A549 (cell line): Measurements from ENCODE around the gene TIMM44.
"Not testable (repeated sequence)": the region's sequence is repeated elsewhere in the genome, so short reads cannot be mapped to it uniquely, and the experiment has no call there.

Experiments used
- BCL3 ChIP-seq: fragments of >200 bp; sonication (Bioruptor Twin); formaldehyde crosslinking; IDR thresholded peaks from 3 replicates; pipeline ENCODE4 v1.6.1; 2016
- CHD2 ChIP-seq: fragments of 150-350 bp; IDR thresholded peaks from 2 replicates; pipeline ENCODE4 v1.6.1; 2014; ENCODE audit warnings: low read length; ENCODE audit not compliant: partially characterized antibody
- CTCF ChIP-seq: fragments of >200 bp; sonication (Bioruptor Twin); formaldehyde crosslinking; IDR thresholded peaks from 3 replicates; pipeline ENCODE4 v1.5.1; 2016
- POLR2A ChIP-seq: IDR thresholded peaks from 2 replicates; pipeline ENCODE4 v1.6.1; 2012; ENCODE audit warnings: mild to moderate bottlenecking, low read length
- ZC3H11A ChIP-seq: fragments of 450-650 bp; IDR thresholded peaks from 2 replicates; pipeline ENCODE4 v1.6.1; 2014; ENCODE audit warnings: antibody characterized with exemption, mild to moderate bottlenecking
- TF ChIP-seq, protein P1 (sequence below): fragments of 200-600 bp; sonication (generic); IDR thresholded peaks from 2 replicates; pipeline ENCODE4 v1.6.1; 2016; ENCODE audit warnings: antibody characterized with exemption, mild to moderate bottlenecking, moderate library complexity
- TF ChIP-seq, protein P2 (sequence below): IDR thresholded peaks from 2 replicates; pipeline ENCODE4 v1.6.1; 2012; ENCODE audit warnings: low read depth, borderline replicate concordance

DNA sequence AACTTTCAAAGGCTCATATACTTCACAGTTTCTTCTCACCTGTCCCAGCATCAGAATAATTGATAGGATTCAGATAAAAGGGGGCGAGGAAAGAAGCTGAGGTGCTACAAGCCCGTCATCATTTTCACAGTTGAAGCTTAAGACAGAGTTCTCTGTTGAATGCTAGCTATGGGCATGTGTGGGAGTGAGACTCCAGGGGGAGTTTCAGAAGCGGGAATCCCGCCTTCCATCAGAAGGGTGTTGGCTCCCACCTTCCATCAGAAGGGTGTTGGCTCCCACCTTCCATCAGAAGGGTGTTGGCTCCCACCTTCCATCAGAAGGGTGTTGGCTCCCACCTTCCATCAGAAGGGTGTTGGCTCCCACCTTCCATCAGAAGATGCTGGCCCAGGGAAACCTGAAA, 17.6 kb upstream of the TIMM44 start:
- TF ChIP-seq CTCF, CHD2, BCL3, POLR2A, ZC3H11A: not testable (repeated sequence)
- TF ChIP-seq, protein P1, sequence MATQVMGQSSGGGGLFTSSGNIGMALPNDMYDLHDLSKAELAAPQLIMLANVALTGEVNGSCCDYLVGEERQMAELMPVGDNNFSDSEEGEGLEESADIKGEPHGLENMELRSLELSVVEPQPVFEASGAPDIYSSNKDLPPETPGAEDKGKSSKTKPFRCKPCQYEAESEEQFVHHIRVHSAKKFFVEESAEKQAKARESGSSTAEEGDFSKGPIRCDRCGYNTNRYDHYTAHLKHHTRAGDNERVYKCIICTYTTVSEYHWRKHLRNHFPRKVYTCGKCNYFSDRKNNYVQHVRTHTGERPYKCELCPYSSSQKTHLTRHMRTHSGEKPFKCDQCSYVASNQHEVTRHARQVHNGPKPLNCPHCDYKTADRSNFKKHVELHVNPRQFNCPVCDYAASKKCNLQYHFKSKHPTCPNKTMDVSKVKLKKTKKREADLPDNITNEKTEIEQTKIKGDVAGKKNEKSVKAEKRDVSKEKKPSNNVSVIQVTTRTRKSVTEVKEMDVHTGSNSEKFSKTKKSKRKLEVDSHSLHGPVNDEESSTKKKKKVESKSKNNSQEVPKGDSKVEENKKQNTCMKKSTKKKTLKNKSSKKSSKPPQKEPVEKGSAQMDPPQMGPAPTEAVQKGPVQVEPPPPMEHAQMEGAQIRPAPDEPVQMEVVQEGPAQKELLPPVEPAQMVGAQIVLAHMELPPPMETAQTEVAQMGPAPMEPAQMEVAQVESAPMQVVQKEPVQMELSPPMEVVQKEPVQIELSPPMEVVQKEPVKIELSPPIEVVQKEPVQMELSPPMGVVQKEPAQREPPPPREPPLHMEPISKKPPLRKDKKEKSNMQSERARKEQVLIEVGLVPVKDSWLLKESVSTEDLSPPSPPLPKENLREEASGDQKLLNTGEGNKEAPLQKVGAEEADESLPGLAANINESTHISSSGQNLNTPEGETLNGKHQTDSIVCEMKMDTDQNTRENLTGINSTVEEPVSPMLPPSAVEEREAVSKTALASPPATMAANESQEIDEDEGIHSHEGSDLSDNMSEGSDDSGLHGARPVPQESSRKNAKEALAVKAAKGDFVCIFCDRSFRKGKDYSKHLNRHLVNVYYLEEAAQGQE: not testable (repeated sequence)
- TF ChIP-seq, protein P2, sequence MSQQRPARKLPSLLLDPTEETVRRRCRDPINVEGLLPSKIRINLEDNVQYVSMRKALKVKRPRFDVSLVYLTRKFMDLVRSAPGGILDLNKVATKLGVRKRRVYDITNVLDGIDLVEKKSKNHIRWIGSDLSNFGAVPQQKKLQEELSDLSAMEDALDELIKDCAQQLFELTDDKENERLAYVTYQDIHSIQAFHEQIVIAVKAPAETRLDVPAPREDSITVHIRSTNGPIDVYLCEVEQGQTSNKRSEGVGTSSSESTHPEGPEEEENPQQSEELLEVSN: not testable (repeated sequence)
